Fibroblast of skin of abdomen (primary cell): Measurements from ENCODE around the gene NEK4.
"Not testable (repeated sequence)": the region's sequence is repeated elsewhere in the genome, so short reads cannot be mapped to it uniquely, and the experiment has no call there.

Source experiments
- DNase-seq: peaks from one replicate; pipeline ENCODE4 v3.0.0-alpha.2; 2013

NEK4 gene

DNA sequence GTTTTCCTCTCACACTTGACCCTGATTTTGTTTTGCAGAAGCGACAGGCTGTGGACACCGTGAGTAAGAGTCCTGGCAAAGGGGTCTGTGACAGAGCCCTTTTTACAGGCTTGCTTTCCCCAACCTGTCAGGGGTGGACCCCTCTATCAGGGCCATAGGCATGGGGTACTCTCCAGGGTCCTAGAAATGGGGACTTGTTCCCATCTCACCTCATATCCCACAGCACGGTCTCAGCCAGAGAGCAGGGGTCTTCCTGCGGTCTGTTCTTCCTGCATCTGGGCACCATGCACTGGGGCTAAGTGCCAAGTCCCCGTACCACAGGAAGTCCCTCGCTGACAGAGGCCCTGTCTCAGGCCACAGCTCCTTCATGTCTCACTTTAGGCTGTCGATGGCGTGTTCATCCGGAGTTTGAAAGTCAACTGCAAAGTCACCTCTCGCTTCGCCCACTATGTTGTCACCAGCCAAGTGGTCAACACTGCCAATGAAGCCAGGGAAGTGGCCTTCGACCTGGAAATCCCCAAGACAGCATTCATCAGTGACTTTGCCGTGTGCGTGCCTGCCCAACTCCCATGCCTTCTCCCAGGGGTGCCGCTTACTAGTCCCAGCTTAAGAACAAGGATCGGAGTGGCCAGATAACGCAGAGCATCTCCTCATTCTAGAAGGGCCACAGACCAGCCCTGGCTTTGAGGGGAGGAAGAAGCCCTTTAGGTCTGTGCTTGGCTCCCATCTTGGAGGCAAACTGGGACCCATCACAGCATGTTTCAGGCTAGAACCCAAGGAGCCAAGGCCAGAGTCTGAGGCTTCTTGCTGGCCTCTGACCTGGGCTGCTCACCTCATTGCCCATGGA lies 7.4 kb upstream of the NEK4 start:
- DNase-seq, result no peak

DNA sequence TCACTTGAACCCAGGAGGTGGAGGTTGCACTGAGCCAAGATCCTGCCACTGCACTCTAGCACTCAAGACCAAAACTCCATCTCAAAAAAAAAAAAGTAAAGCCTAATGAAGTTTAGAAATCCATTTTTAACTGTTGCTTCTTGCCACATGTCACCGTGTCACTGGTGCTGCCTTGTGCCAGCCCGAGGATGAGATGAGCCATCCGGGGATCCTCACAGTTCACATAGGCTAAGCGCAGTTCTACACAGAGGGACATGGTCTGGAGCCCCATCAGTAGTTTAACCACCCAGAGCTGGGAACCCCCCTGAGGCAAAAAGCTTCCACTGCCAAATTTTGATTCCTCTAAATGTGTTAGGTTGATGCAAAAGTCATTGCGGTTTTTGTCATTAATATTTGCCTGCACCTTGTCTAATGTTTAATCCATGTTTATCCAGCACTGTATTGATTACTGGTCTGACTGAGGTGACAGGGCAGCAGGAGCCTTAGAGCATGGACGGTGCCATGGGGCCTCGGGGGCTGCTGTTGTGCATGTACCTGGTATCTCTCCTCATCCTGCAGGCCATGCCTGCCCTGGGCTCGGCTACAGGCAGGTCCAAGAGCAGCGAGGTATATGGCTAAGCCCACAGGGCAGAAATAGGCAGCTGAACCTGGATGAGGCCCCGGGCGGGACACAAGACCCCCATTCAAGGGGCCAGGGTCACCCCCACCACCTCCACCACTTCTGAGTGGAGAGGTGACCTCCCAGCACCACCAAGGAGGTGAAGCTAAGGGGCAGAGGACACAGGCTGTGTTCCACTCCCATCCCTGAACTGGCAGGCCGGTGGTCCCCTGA lies 6.6 kb upstream of the NEK4 start, which contains the start of gene ITIH1:
TSS of gene ITIH1 (plus strand) at position 473 of the 832 bp plus-strand sequence. CDS start at position 490, 17 bp downstream.
- no peak for DNase-seq

- DNase-seq, result not testable (repeated sequence)
Measured at GRCh38 chr3:52776486-52776885, 5.7 kb upstream of the NEK4 start.

- no peak for DNase-seq
Measured at GRCh38 chr3:52775877-52776276, 5.1 kb upstream of the NEK4 start.

DNA sequence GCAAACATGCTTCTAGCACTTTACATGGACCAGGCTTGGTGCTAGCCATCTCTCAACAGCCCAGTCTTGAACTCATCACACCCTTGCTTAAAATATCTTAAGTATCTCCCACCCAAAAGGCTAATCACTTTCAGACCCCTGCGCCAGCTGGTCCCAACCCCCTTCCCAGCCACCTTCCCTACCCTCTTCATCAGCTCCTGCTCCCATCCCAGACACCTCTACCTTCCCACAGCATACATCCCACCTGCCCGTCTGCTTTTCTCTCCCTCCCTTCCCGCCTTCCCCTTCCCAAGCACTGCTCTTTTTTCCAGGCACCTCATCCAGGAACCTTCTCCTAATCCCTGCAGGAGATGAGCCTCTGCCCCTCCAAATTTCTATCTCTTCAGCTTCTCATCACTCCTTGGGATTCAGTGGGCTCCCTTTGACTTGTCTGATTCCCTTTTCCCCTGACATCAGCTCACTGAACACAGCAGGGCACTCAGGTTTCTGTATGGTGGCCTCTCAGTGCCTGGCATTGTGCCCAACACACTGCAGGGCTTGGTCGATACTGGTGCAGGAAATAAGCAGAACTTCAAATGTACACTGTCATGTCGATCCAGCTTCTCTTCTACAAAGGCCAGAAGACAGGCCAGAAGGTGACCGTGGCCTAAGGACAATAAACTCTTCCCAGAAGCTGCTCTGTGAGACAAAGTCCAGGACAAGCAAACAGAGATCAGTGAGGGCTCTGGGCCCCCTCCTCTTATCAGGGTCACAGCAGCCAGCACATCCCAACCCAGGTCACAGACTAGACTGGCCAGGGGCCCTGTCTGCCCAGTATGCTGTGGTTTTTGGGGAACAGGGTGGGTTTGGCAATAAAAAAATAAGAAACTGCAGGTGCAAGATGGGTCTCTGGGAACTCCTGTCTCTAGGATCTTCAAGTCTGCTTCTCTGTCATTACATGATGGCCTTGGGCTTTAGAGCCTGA lies 4.4 kb upstream of the NEK4 start:
- DNase-seq, result no peak

DNA sequence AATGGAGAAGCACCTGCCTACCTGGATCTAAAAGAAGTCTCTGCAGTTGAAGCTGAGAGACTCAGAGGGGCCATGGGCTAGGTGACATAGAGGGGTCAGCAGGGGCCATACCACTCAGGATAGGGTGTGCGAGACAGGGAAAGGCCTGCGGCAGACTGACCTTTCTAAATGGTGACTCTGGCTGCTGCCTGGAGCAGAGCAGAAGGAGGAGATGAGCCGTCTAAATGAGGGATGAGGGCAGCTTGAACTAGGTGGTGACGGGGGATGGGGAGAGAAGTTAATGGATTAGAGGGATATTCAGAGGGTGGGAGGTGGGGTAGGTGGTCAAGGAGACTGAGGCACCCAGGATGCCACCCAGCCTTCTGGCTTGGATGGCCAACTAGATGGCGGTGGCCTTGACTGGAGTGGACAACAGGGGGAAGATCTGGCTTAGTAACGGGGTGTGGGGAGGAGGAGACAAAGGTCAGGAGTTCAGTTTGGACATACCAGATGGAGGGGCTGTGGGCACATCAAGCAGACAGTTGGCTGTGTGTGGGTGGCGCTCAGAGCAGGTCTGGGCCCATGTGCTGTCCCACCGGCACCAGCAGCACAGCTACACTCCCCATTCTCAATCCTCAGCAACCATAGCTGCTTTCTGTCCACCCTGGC lies 3.5 kb upstream of the NEK4 start:
- no peak for DNase-seq

DNA sequence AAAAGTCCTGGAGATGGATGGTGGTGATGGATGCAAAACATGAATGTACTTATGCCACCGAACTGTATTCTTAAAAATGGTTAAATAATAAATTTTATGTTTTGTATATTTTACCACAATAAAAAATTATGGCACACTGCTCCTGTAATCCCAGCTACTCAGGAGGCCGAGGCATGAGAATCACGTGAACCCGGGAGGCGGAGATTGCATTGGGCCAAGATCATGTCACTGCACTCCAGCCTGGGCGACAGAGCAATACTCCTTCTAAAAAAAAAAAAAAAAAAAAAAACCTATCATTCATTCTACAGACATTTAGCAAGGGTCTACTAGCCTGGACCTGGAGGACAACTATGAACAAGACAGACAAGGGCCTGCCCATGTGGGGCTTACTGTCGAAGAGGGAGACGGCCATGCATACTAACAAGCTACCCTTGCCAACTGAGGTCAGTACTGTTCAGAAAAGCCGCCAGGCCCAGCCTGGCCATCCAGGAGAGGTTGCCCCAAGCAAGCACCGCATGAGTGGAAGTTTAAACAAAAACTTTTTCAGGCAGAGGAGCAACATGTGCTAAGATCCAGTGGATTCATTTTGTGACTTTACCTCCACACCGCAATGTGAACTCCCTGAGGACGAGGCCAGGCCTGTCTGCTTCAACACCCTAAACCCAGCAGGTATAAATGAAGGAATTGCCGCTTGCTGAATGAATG lies 2.8 kb upstream of the NEK4 start:
- no peak for DNase-seq

- DNase-seq, result no peak
Measured at GRCh38 chr3:52771702-52772101, 962 bp upstream of the NEK4 start.

- DNase-seq, result no peak
Measured at GRCh38 chr3:52771334-52771681, 568 bp upstream of the NEK4 start.

GRCh38 chr3:52769786-52770455 lies 819 bp downstream of the NEK4 start:
- DNase-seq, result no peak

DNA sequence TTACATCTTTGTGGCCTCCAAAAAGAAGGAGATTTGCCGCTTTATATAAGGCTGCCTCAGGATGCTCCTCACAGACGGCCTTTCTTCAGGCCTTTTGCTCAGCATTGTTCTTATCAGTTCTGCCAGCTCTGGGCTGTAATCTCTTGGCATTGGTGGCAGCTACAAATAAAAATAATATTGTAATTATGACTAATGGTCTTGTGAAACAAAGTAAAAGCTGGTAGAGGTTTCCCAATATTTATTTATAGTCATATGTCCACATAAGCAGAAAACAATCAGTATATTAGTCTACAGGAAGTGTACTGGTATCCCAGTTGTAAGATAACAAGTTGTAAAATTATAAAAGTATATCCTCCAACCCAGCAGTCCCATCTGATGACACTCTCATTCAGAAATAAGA lies 7.3 kb downstream of the NEK4 start:
- DNase-seq, result no peak

GRCh38 chr3:52756141-52756540 lies 14.6 kb downstream of the NEK4 start:
- DNase-seq, result no peak

DNA sequence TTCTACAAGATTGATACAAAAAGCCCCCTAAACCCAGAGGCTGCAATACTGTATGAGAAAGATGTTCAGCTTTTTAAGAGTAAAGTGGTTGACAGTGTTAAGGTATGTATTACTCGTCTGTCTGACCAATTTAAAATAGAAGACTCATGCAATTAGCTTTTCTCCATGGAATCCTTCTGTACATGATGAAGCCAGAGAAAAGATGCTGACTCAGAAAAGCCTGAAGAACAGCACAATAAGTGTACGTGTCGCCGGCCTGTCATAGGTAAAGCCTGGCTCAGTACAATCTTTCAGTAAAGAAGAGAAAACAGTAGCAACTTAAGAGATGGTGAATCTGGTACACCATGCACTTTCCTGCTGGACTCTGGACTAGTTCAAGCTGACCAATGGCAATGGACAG lies 16.4 kb downstream of the NEK4 start:
- DNase-seq, result no peak

DNA sequence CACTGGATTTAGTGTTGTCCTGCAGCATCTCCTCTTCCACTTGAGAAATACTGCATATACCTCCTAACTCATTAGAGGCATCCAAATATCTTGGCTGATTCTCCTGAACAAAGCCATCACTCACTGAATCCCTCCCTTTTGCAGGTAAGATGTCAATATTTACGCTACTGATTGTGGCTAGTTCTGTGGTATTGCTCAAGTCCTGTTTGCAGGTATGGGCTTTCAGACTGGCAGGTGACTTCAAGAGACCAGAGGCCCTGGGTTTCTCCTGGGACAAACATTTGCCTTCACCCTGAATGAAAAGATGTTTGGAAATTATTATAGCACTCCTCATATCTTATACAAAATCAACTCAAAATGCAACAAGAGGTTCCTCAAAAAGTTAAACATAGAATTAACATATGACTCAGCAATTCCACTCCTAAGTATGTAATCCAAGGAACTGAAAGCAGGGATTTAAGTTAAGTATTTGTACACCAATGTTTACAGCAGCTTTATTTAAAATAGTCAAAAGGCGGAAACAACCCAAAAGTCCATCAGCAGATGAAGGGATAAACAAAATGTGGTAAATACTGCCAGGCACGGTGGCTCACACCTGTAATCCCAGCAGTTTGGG lies 18.6 kb downstream of the NEK4 start:
- DNase-seq, result no peak

GRCh38 chr3:52743721-52744120 lies 27.0 kb downstream of the NEK4 start:
- no peak for DNase-seq

- no peak for DNase-seq
Measured at GRCh38 chr3:52743152-52743551, 27.6 kb downstream of the NEK4 start.

GRCh38 chr3:52742418-52743041 lies 28.2 kb downstream of the NEK4 start:
- peak; percentile 23 for DNase-seq

DNA sequence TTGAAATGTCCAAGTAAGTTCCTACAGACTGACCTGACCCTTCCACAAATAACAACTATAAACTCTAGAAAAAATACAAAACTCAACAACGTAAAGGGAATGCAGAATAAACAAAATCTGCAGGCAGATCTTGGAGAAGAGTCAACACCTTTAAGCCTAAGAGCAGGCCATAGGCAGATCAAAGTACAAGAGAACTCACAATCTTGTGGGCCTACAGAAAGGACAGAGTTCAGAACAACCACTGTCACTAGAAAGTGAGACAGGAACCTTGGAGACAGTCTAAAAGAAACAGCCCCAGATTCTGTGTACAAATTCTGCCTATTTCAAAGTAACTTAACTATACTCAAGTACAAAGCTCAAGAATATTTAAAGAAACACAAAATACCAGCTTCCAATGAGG lies 31.0 kb downstream of the NEK4 start:
- DNase-seq, result no peak

DNA sequence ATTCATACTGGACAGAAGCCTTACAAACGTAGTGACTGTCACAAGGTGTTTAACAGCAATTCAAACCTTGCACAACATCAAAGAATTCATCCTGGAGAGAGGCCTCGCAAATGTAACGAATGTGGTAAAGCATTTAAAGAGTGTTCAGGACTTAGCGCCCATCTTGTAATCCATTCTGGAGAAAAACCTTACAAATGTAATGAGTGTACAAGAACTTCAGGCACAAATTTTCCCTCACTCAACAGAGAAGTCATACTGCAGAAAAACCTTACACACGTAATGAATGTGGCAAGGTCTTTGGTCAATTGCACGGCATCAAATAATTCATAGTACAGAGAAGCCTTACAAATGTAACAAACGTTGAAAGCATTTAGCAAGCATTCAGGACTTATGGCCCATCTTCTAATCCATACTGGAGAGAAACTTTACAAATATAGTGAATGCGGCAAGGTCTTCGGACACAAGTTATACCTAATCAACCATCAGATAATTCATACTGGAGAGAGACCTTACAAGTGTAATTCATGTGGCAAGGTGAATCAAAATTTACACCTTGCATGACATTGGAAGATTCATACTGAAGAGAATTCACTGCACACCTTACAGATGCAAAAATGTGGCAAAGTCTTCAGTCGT lies 37.4 kb downstream of the NEK4 start:
- DNase-seq, result no peak
